ENCODE results near the gene PADI1. TPM values are rescaled to one million over a fixed set of nuclear protein-coding genes. Genes with fewer than 3 reads are reported as not detected.

Gene PADI1
- total RNA-seq, 2 experiments from 2014 or later = not detected

DNA sequence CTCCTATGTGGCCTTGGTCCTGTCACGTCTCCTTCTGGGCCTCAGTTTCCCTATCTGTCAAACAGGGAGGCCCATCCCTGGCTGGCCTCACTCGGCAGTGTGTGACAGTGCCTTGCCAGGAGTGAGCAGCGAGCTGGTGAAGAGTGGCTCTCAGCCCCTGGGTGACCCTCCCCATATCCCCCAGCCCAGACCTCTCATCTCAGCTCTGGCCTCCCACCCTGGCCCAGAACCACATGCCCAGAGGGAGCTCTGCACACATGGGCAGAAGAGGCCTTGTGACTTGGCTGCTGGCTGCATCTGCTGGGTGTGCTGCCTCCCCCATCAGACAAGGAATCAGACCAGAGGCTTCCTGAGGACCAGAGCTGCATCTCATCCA lies 19.5 kb upstream of the PADI1 start:
- no peaks in the 10 kb centered on the region for H3K36me3 Mint-ChIP-seq (ENCODE audit: low read depth)
- peaks cover 26% of the 10 kb centered on the region for H3K4me1 Mint-ChIP-seq (ENCODE audit: low read depth)
- no peak overlapping the region for H3K4me3 Mint-ChIP-seq
- intact Hi-C loops (cut with micrococcal nuclease) = no loop called here
- peaks cover 11% of the 10 kb centered on the region for H3K9me3 Mint-ChIP-seq
- ATAC-seq = no peak
- POLR2A ChIA-PET = interaction anchor here (1.4 kb wide), 1 partner anchor 9 kb away, joined by 5 read pairs; no protein-coding TSS in a partner anchor
- TF ChIP-seq, protein P1, sequence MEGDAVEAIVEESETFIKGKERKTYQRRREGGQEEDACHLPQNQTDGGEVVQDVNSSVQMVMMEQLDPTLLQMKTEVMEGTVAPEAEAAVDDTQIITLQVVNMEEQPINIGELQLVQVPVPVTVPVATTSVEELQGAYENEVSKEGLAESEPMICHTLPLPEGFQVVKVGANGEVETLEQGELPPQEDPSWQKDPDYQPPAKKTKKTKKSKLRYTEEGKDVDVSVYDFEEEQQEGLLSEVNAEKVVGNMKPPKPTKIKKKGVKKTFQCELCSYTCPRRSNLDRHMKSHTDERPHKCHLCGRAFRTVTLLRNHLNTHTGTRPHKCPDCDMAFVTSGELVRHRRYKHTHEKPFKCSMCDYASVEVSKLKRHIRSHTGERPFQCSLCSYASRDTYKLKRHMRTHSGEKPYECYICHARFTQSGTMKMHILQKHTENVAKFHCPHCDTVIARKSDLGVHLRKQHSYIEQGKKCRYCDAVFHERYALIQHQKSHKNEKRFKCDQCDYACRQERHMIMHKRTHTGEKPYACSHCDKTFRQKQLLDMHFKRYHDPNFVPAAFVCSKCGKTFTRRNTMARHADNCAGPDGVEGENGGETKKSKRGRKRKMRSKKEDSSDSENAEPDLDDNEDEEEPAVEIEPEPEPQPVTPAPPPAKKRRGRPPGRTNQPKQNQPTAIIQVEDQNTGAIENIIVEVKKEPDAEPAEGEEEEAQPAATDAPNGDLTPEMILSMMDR (IDR thresholded peaks at IDR 0.05) = no peak
- DNase-seq = no peak
- no peaks in the 10 kb centered on the region for H3K27me3 Mint-ChIP-seq
- H3K27ac Mint-ChIP-seq = no peak overlapping the region
- CTCF ChIA-PET = interaction anchor here (2.1 kb wide), 1 partner anchor 9 kb away, joined by 4 read pairs; no protein-coding TSS in a partner anchor

DNA sequence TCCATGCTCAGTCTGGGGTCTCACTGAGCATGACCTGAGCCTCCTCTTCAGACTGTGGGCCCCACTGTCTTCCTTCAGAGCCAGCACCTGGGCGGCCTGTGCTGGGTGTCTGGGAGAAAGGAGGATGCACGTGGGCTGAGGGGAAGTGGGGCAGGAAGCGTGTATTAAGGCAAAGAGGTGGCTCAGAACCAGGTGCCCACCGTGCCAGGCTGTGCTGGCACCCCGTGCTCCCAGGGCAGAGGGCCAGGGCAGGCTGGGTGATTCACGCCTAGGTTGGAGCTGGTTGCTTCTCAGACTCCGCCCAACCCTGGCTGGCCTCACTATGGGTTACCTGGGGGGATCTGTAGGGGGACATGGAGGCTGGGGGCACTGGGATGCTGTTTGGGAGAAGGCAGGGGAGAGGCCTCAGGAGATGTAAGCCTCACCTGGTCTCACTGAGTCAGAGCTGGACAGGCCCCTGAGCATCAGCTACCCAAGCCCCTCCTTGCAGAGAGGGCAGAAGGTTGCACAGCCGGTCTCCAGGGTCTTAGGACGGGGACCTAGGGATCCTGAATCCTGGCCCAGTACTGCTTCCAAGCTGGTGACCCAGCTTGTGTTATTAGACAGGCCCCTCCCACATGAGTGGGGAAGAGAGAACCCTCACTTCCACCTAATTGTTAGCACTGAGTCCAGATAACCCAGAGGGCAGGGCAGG lies 18.6 kb upstream of the PADI1 start:
- DNase-seq (no peak), ATAC-seq (no peak)
- H3K4me1 Mint-ChIP-seq (ENCODE audit: low read depth) = peaks cover 19% of the 10 kb centered on the region
- CTCF ChIA-PET = interaction anchor here (2.1 kb wide), 1 partner anchor 10 kb away, joined by 4 read pairs; no protein-coding TSS in a partner anchor
- TF ChIP-seq, protein P1 (IDR thresholded peaks at IDR 0.05) = no peak
- intact Hi-C loops (cut with micrococcal nuclease) = no loop called here
- no peak overlapping the region for H3K27ac Mint-ChIP-seq
- no peaks in the 10 kb centered on the region for H3K27me3 Mint-ChIP-seq
- H3K9me3 Mint-ChIP-seq = peaks cover 11% of the 10 kb centered on the region
- no peaks in the 10 kb centered on the region for H3K36me3 Mint-ChIP-seq (ENCODE audit: low read depth)
- H3K4me3 Mint-ChIP-seq = no peak overlapping the region
- POLR2A ChIA-PET = no interaction called here

DNA sequence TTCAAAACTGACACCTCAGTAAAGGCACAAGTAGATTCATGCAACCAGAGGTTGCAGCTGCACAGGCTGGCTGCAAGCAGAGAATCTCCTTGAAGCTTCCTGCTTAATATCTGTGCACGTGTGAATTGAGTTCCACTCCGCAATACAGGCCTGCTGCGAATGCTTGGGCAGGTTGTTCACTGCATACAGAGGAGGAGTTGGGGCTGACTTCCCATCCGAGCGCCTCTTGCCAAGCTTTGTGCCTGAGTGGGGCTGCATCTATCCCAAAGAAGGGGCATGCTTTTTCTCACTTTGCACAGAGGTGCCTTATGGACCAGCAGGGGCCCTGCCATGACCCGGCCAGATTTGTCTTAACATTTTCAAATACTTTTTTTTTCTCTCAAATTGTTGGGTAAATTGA lies 17.9 kb upstream of the PADI1 start:
- Mint-ChIP-seq H3K4me3 (no peak overlapping the region), H3K36me3 (ENCODE audit: low read depth) (no peaks in the 10 kb centered on the region), H3K4me1 (ENCODE audit: low read depth) (peaks cover 12% of the 10 kb centered on the region), H3K27me3 (no peaks in the 10 kb centered on the region), H3K9me3 (peaks cover 11% of the 10 kb centered on the region), H3K27ac (no peak overlapping the region)
- no peak for DNase-seq
- ATAC-seq = no peak
- TF ChIP-seq, protein P1 (IDR thresholded peaks at IDR 0.05) = no peak
- intact Hi-C loops (cut with micrococcal nuclease) = no loop called here
- ChIA-PET POLR2A (no interaction called here), CTCF (interaction anchor here (1.3 kb wide), 1 partner anchor 62 kb away, joined by 3 read pairs; no protein-coding TSS in a partner anchor)

DNA sequence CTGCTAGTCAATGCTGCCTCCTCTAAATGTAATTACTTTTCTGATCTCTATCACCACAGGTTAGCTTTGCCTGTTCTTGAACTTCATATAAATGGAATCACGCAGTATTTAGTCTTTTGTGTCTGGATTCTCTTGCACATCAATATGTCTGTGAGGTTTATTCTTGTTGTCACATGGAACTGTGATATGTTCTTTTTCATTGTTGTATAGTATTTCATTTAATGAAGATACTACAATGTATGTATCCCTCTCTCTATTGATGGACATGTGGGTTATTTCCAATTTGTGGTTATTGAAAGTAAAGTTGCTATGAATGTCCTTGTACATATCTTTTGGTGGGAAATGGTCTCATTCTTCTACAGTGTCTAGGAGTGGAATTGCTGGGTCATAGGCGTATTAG lies 16.7 kb upstream of the PADI1 start:
- ATAC-seq = no peak
- CTCF ChIA-PET = interaction anchor here (1.3 kb wide), 1 partner anchor 63 kb away, joined by 3 read pairs; no protein-coding TSS in a partner anchor
- H3K4me1 Mint-ChIP-seq (ENCODE audit: low read depth) = peaks cover 10% of the 10 kb centered on the region
- H3K9me3 Mint-ChIP-seq = peaks cover 11% of the 10 kb centered on the region
- H3K27me3 Mint-ChIP-seq = peaks cover 3% of the 10 kb centered on the region
- H3K36me3 Mint-ChIP-seq (ENCODE audit: low read depth) = no peaks in the 10 kb centered on the region
- TF ChIP-seq, protein P1 (IDR thresholded peaks at IDR 0.05) = no peak
- H3K4me3 Mint-ChIP-seq = no peak overlapping the region
- DNase-seq = no peak
- no peak overlapping the region for H3K27ac Mint-ChIP-seq
- intact Hi-C loops (cut with micrococcal nuclease) = no loop called here
- POLR2A ChIA-PET = interaction anchor here (0.7 kb wide), 1 partner anchor 23 kb away, joined by 3 read pairs; no protein-coding TSS in a partner anchor

DNA sequence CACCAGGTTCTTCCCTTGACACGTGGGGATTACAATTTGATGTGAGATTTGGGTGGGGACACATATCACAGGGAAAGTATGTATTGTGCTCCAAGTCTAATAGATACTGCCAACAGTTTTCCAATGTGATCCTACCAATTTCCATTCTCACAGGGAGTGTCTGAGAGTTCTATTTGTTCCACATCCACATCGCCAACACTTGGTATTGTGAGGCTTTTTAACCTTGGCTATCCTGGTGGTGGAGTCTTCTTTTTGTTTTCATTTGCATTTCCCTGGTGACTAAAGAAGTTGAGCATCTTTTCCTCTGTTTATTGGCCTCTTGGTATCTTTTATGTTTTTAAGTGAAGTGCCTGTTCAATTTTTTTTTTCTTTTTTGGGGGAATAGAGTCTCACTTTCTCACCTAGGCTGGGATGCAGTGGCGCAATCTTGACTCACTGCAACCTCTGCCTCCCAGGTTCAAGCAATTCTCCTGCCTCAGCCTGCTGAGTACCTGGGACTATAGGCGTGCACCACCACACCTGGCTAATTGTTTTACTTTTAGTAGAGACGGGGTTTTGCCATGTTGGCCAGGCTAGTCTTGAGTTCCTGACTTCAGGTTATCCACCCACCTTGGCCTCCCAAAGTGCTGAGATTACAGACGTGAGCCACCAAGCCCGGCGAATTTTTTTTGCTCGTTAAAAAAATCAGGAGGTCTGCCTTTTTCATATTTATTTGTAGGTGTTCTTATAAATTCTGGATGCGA lies 15.9 kb upstream of the PADI1 start:
- no peak overlapping the region for H3K27ac Mint-ChIP-seq
- H3K27me3 Mint-ChIP-seq = peaks cover 6% of the 10 kb centered on the region
- intact Hi-C loops (cut with micrococcal nuclease) = no loop called here
- DNase-seq = no peak
- peaks cover 10% of the 10 kb centered on the region for H3K4me1 Mint-ChIP-seq (ENCODE audit: low read depth)
- TF ChIP-seq, protein P1 (IDR thresholded peaks at IDR 0.05) = no peak
- H3K9me3 Mint-ChIP-seq = peaks cover 11% of the 10 kb centered on the region
- no peaks in the 10 kb centered on the region for H3K36me3 Mint-ChIP-seq (ENCODE audit: low read depth)
- no peak overlapping the region for H3K4me3 Mint-ChIP-seq
- ChIA-PET POLR2A (no interaction called here), CTCF (no interaction called here)
- ATAC-seq = no peak

Data from activated CD8-positive, alpha-beta T cell treated with anti-CD3 and anti-CD28 coated beads for 36 hours (primary cell).